Activated gamma-delta T cell (primary cell): ENCODE measurements around the gene WASHC2A.
A peak's percentile ranks its signal among the peaks of the same experiment; 100 is the strongest.
"Not testable (repeated sequence)": the region's sequence is repeated elsewhere in the genome, so short reads cannot be mapped to it uniquely, and the experiment has no call there.

ENCODE experiments used
- DNase-seq: peaks from one replicate; lab custom pipeline; 2025; lab: John Stamatoyannopoulos, UW
- total RNA-seq, 2 donors: gene quantifications; one replicate each; lab custom pipeline; 2026; lab: John Stamatoyannopoulos, UW

WASHC2A gene, protein sequence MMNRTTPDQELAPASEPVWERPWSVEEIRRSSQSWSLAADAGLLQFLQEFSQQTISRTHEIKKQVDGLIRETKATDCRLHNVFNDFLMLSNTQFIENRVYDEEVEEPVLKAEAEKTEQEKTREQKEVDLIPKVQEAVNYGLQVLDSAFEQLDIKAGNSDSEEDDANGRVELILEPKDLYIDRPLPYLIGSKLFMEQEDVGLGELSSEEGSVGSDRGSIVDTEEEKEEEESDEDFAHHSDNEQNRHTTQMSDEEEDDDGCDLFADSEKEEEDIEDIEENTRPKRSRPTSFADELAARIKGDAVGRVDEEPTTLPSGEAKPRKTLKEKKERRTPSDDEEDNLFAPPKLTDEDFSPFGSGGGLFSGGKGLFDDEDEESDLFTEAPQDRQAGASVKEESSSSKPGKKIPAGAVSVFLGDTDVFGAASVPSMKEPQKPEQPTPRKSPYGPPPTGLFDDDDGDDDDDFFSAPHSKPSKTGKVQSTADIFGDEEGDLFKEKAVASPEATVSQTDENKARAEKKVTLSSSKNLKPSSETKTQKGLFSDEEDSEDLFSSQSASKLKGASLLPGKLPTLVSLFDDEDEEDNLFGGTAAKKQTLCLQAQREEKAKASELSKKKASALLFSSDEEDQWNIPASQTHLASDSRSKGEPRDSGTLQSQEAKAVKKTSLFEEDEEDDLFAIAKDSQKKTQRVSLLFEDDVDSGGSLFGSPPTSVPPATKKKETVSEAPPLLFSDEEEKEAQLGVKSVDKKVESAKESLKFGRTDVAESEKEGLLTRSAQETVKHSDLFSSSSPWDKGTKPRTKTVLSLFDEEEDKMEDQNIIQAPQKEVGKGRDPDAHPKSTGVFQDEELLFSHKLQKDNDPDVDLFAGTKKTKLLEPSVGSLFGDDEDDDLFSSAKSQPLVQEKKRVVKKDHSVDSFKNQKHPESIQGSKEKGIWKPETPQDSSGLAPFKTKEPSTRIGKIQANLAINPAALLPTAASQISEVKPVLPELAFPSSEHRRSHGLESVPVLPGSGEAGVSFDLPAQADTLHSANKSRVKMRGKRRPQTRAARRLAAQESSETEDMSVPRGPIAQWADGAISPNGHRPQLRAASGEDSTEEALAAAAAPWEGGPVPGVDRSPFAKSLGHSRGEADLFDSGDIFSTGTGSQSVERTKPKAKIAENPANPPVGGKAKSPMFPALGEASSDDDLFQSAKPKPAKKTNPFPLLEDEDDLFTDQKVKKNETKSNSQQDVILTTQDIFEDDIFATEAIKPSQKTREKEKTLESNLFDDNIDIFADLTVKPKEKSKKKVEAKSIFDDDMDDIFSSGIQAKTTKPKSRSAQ (N-terminal part only)
- total RNA-seq = 93.3 to 118 reads per million in 2 donors

GRCh38 chr10:50067546-50068351, at the start of gene WASHC2A:
WASHC2A (plus strand) TSS chr10:50067954; CDS start chr10:50068006, 52 bp downstream.
- DNase-seq = peak; percentile 32

DNA sequence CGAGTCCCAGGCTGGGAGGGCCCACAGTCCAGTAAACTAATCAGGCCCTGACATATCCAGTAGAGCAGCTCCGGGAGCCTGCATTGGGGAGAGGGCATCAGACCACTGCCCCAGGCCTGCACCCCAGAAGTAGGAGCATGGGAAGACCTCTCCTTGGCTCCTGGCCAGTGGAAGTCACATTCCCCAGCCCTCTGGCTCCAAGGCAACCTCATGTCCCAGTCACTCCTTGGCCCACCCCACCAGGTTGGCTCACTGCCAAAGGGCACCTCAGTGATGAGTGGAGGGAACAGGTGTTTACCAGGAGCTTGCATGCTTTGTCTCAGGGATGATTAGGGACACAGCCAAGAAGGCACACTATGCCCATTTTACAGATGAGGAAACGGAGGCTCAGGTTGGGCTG, 48.5 kb upstream of the WASHC2A start:
- not testable (repeated sequence) for DNase-seq

GRCh38 chr10:50020451-50021024, 47.2 kb upstream of the WASHC2A start:
- DNase-seq = not testable (repeated sequence)

- no peak for DNase-seq
Observed at GRCh38 chr10:50021646-50022045, 46.1 kb upstream of the WASHC2A start.

DNA sequence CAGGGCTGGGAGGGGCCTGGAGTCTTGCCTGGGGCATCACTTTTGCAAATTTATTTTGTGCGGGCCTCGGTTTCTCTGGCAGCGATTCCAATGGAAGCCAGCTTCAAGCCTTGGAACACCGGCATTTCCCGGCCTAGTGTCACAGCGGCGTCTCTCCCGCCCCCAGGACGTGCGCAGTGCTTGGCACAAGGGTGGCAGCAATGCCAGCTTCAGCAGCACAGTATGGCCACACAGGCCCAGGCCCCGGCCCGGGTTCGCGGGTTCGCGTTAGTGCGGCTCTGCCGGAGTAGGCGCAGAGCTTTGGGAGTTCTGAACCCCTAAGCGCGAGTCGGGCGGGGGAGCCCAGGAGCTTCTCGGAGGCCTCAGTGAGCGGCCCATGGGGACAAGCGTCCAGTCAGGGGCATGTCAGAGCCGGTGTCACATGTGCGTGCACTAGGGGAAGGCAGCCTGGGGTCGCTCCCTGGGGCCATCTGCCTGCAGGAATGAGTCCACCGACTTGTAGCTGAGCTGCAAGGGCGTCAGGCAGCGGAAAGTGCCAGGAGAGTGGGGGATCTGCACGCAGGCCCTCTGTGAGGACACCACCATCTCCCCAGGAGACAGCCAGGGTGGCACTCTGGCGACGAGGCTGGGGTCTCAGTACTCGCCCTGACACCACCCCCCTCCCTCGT, 42.9 kb upstream of the WASHC2A start:
- not testable (repeated sequence) for DNase-seq

DNA sequence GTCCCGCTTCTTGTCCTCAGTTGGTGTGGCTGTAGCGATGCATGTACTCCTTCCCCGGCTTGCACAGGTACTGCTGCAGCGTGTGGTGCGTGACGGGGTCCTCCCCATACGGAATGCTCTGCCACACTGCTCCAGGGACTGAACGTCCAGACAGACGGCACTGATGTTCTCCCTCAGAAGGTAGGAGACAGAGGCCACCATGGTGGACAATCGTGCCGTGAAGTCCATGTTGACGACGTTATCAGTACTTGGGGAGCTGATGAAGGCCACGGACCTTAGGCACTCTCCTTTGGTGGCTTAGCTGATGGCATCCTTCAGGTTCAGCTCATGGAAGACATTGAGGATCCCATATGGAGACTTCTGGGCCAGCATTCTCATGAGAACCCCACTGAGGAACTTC, 42.1 kb upstream of the WASHC2A start:
- DNase-seq = no peak

- DNase-seq = no peak
Observed at GRCh38 chr10:50027195-50027594, 40.6 kb upstream of the WASHC2A start.

GRCh38 chr10:50033481-50033880, 34.3 kb upstream of the WASHC2A start:
- no peak for DNase-seq

GRCh38 chr10:50035337-50035736, 32.4 kb upstream of the WASHC2A start:
- DNase-seq = not testable (repeated sequence)

GRCh38 chr10:50044941-50045664, 22.7 kb upstream of the WASHC2A start:
- no peak for DNase-seq

GRCh38 chr10:50046457-50046856, 21.3 kb upstream of the WASHC2A start:
- not testable (repeated sequence) for DNase-seq

GRCh38 chr10:50047594-50047993, 20.2 kb upstream of the WASHC2A start:
- DNase-seq = not testable (repeated sequence)

GRCh38 chr10:50051995-50052660, 15.6 kb upstream of the WASHC2A start:
- DNase-seq = not testable (repeated sequence)

- not testable (repeated sequence) for DNase-seq
Observed at GRCh38 chr10:50052778-50053376, 14.9 kb upstream of the WASHC2A start.

- DNase-seq = not testable (repeated sequence)
Observed at GRCh38 chr10:50055494-50056292, 12.1 kb upstream of the WASHC2A start.

GRCh38 chr10:50056654-50057053, 11.1 kb upstream of the WASHC2A start:
- not testable (repeated sequence) for DNase-seq

DNA sequence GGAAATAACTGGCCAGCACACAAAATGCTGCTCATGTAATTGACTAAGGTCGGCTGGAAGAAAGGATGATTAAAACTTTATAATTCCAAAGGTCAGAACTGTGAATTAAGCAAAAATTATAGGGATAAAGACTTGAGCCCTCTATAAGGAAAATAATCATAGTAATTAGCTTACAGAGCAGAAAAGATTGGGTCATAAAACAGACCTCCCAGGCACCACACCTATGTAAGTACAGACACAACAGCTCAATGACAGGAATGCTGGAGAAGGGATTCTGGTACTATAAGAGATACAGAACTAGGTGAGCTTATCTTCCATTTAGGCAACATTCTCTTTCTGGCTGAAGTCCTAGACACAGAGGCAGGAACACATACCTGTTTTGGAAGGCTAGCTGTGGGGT, 9.0 kb upstream of the WASHC2A start:
- DNase-seq = not testable (repeated sequence)
